ENCODE data around the gene AMIGO2. TPM values are rescaled to one million over a fixed set of nuclear protein-coding genes. Genes with fewer than 3 reads are reported as not detected.

AMIGO2 gene
- total RNA-seq, 1 experiment from 2014 or later = 19.0 TPM

DNA sequence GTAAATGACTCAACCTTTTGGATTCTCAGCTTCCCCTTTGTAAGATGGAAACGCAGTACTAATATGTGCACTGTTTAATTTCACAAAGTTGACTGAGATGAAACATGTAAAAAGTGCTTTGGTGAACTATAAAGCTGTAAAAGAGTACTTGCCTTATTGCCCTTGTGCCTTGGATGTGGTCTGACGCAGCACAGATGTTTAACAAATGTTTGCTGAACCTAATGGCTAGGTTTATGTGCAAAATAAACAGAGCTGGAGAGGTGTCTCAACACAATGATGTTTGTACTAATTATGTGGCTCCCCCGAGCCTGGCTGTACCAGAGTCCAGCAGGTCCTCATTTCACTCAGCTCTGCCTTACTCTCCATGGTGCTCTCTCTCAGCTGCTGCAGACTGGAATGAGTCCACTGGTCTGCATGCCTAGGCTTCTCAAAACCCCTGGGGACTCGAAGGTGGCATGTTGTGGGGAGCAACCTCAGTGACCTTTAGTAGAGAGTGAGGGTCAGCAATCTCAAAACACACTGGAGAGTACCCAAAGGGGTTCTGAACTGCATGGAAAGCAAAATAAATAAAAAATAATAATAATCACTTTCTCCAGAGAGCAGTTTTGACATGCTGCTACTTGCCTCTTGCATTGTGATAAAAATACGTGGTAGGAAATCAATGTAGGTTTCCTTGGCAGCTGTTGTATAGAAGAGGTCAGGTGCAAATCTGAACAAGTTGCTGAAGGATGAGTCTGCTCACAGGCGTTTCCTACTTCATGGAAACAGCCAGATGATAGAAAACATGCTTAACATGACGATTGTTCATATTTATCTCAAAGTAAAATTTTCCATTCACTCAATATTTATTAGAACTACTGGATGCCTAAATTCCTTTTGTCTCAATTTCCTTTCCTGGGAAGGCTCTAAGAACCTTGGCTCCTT lies 8.5 kb upstream of the AMIGO2 start:
- Histone ChIP-seq H3K27ac (no peak overlapping the region), H3K9me3 (replicated peaks) (no peaks in the 10 kb centered on the region), H3K4me1 (replicated peaks) (peaks cover 55% of the 10 kb centered on the region), H3K27me3 (replicated peaks) (no peaks in the 10 kb centered on the region), H3K36me3 (no peaks in the 10 kb centered on the region), H3K4me3 (no peak overlapping the region)
- peak in 1 of 2 experiments; percentile 14 for DNase-seq (ENCODE audit: low read depth in 1 of 2, low spot score in 2 of 2)

- H3K27ac ChIP-seq = 0 out of 2 replicates have a peak overlapping the region, but pooled peaks have one; percentile 61
- no peak for DNase-seq (ENCODE audit: low read depth in 1 of 2, low spot score in 2 of 2)
These were observed 7.4 kb upstream of the AMIGO2 start for GRCh38 chr12:47087088-47087688.

DNA sequence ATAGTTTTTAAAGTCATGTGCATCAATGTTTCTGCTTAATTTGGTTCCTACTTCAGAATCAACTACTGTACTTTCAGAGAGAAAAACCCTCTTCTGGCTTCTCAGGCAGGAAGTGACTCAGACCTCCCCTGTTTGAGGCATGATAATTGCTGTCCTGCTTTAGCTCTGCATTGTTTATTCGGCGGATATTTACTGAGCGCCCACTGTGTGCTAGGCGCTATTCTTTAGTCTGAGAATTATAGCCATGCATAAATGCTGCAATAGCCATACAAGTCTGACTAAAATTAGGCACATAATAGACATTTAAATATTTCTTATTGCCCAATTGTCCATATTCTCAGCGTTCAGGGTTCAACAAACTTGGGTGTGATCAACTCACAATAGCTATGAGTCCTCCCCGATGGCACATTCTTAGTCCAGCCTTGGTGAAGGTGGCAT lies 6.1 kb upstream of the AMIGO2 start:
- H3K4me3 ChIP-seq = no peak overlapping the region
- H3K36me3 ChIP-seq = no peaks in the 10 kb centered on the region
- peaks cover 80% of the 10 kb centered on the region for H3K4me1 ChIP-seq (replicated peaks)
- peak; percentile 77 to 83 for DNase-seq (ENCODE audit: low read depth in 1 of 2, low spot score in 2 of 2)
- no peaks in the 10 kb centered on the region for H3K27me3 ChIP-seq (replicated peaks)
- H3K27ac ChIP-seq = peak overlapping the region; percentile 61
- no peaks in the 10 kb centered on the region for H3K9me3 ChIP-seq (replicated peaks)

More at GRCh38 chr12:47087088-47087688, 7.4 kb upstream of the AMIGO2 start:
- no peaks in the 10 kb centered on the region for H3K36me3 ChIP-seq
- H3K4me1 ChIP-seq (replicated peaks) = peaks cover 66% of the 10 kb centered on the region
- H3K27me3 ChIP-seq (replicated peaks) = no peaks in the 10 kb centered on the region
- no peaks in the 10 kb centered on the region for H3K9me3 ChIP-seq (replicated peaks)
- no peak overlapping the region for H3K4me3 ChIP-seq

- Histone ChIP-seq H3K27ac (peak overlapping the region; percentile 61), H3K4me3 (no peak overlapping the region), H3K9me3 (replicated peaks) (no peaks in the 10 kb centered on the region), H3K4me1 (replicated peaks) (peaks cover 80% of the 10 kb centered on the region), H3K36me3 (no peaks in the 10 kb centered on the region), H3K27me3 (replicated peaks) (no peaks in the 10 kb centered on the region)
- no peak for DNase-seq (ENCODE audit: low read depth in 1 of 2, low spot score in 2 of 2)
These were observed 4.4 kb upstream of the AMIGO2 start for GRCh38 chr12:47084172-47084571.

GRCh38 chr12:47082796-47083621 lies 3.2 kb upstream of the AMIGO2 start:
- DNase-seq (ENCODE audit: low read depth in 1 of 2, low spot score in 2 of 2) = peak; percentile 53 to 79
- H3K4me1 ChIP-seq (replicated peaks) = peaks cover 80% of the 10 kb centered on the region

DNA sequence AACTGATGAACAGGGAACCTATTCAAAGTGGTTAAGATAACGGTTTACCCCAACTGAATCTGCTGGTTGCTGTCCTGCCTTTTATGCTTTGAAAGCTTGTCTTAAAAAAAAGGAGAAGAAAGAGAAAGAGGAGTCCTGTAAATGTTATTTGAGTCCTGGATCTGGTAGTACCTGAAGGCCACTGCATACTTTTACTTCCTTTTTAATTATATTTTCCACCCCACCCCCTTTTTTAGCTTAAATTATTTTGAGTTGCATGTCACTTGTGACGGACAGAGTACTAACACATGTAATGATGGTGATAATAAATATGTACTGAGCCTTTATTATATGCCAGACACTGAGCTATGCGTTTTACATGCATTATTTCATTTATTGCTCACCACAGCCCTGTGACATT lies 2.5 kb upstream of the AMIGO2 start:
- no peak overlapping the region for H3K4me3 ChIP-seq
- no peak for DNase-seq (ENCODE audit: low read depth in 1 of 2, low spot score in 2 of 2)
- no peaks in the 10 kb centered on the region for H3K27me3 ChIP-seq (replicated peaks)
- H3K4me1 ChIP-seq (replicated peaks) = peaks cover 80% of the 10 kb centered on the region
- peak overlapping the region; percentile 68 for H3K27ac ChIP-seq
- H3K36me3 ChIP-seq = peaks cover 12% of the 10 kb centered on the region
- H3K9me3 ChIP-seq (replicated peaks) = no peaks in the 10 kb centered on the region

More at GRCh38 chr12:47082796-47083621, 3.2 kb upstream of the AMIGO2 start:
- H3K27ac ChIP-seq = peak overlapping the region; percentile 68
- peaks cover 6% of the 10 kb centered on the region; the same call in 1 of the 2 replicates for H3K36me3 ChIP-seq
- no peaks in the 10 kb centered on the region for H3K27me3 ChIP-seq (replicated peaks)
- no peak overlapping the region for H3K4me3 ChIP-seq
- no peaks in the 10 kb centered on the region for H3K9me3 ChIP-seq (replicated peaks)

DNA sequence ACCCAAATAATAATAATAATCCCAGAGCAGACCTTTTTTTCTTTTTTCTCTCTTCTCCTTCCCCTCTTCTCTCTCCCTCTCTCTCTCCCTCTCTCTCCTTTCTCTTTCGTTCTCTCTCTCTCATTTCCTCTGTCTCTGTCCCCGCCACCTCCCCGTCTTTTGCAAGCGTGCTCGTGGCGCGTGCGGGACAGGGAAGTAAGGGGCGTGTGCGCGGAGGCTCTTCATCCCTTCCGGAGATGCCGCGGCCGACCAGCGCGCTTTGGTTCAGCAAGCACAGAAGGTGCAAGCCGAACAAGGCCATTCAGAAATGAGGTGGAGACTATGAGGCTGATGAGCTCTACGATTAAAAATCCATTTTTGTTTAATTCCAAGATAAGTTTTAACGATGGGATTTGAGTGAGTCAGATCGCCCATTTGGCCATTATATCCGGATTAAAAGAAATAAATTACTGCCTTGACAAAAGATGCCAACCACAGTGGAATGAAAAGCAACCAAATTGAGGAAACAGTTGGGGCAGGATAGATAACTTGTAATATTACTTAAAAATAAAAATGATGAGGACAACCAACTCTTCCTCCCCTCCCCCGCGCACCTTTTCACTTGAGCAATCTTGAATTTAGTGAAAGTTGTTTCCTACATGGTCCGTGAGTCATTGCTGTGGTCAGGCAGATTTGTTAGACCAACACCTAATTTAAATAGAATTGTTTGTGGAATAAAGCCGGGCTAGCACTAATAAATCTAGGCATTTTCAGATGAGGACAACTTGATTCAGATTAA lies 1.2 kb upstream of the AMIGO2 start:
- H3K27me3 ChIP-seq (replicated peaks) = no peaks in the 10 kb centered on the region
- H3K9me3 ChIP-seq (replicated peaks) = no peaks in the 10 kb centered on the region
- H3K36me3 ChIP-seq = peaks cover 12% of the 10 kb centered on the region
- DNase-seq (ENCODE audit: low read depth in 1 of 2, low spot score in 2 of 2) = peak; percentile 65 to 72
- peak overlapping the region; percentile 68 for H3K27ac ChIP-seq
- H3K4me3 ChIP-seq = peak overlapping the region; percentile 78
- peaks cover 73% of the 10 kb centered on the region for H3K4me1 ChIP-seq (replicated peaks)

DNA sequence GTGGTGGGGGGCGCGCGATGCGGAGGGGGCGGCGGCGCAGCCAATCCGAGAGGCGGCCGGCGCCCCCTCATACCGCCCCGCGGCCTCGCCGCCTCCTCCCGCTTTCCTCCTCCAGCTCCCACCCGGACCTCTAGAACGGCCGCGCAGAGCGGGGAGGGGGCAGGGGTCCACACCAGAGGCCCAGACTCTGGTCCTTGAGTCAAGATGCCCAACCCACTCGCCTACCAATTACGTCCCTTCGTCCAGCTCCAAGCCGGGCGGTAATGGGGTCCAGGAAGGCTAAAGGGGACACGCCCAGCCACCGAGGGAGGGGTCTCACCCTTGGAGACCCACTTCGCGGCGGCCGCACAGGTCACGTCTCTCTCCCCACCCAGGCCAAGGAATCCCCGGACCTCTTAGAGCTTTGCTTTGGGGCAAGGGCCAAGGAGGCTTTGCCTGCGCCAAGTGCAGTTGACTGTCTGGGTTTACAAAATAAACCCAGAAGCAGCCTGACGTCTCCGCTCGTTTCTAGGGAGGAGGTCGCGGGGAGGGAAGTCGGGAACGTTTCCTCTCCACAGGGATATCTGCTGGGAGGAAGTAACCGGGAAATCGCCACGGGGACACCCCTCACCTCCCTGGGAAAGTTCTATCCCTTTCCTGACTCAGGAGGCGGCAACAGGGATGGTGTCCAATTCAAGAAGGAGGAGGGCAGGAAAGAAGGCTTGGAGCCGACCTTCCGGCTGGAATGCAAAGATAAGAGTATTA lies 394 bp upstream of the AMIGO2 start:
- H3K9me3 ChIP-seq (replicated peaks) = no peaks in the 10 kb centered on the region
- H3K27me3 ChIP-seq (replicated peaks) = no peaks in the 10 kb centered on the region
- peaks cover 66% of the 10 kb centered on the region for H3K4me1 ChIP-seq (replicated peaks)
- peak; percentile 62 to 79 for DNase-seq (ENCODE audit: low read depth in 1 of 2, low spot score in 2 of 2)
- H3K36me3 ChIP-seq = peaks cover 12% of the 10 kb centered on the region
- H3K27ac ChIP-seq = peak overlapping the region; percentile 68
- H3K4me3 ChIP-seq = peak overlapping the region; percentile 78

GRCh38 chr12:47078733-47079467 lies 859 bp downstream of the AMIGO2 start:
- no peaks in the 10 kb centered on the region for H3K9me3 ChIP-seq (replicated peaks)

DNA sequence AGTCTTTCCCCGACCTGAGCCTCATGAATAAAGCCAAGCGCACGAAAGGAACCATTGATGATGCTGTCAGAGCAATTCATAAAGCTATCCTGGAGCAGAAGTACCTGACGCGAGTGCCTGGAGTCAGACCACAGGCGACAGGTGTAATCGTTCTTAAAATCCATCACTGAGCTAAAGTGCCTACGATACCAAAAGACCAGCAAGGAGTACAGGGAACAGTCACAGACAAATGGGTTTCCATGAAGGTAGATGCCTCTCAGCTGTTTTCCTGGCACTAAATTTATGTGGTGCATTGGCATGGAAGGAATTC lies 1.7 kb downstream of the AMIGO2 start:
- DNase-seq (ENCODE audit: low read depth in 1 of 2, low spot score in 2 of 2) = no peak
- Histone ChIP-seq H3K27me3 (replicated peaks) (no peaks in the 10 kb centered on the region), H3K4me3 (peak overlapping the region; percentile 78), H3K36me3 (peaks cover 12% of the 10 kb centered on the region), H3K9me3 (replicated peaks) (no peaks in the 10 kb centered on the region), H3K4me1 (replicated peaks) (peaks cover 45% of the 10 kb centered on the region), H3K27ac (no peak overlapping the region)

More at GRCh38 chr12:47078733-47079467, 859 bp downstream of the AMIGO2 start:
- no peaks in the 10 kb centered on the region for H3K27me3 ChIP-seq (replicated peaks)
- H3K4me1 ChIP-seq (replicated peaks) = peaks cover 53% of the 10 kb centered on the region
- peak overlapping the region; percentile 68 for H3K27ac ChIP-seq
- DNase-seq (ENCODE audit: low read depth in 1 of 2, low spot score in 2 of 2) = peak; percentile 42 to 54
- H3K4me3 ChIP-seq = peak overlapping the region; percentile 78
- H3K36me3 ChIP-seq = peaks cover 12% of the 10 kb centered on the region

GRCh38 chr12:47077206-47078085 lies 2.3 kb downstream of the AMIGO2 start:
- Histone ChIP-seq H3K27ac (no peak overlapping the region), H3K36me3 (peaks cover 12% of the 10 kb centered on the region), H3K9me3 (replicated peaks) (no peaks in the 10 kb centered on the region), H3K27me3 (replicated peaks) (no peaks in the 10 kb centered on the region), H3K4me1 (replicated peaks) (peaks cover 39% of the 10 kb centered on the region), H3K4me3 (no peak overlapping the region)
- peak in 1 of 2 experiments; percentile 11 for DNase-seq (ENCODE audit: low read depth in 1 of 2, low spot score in 2 of 2)
